Sigmoid colon (tissue), 4 donors: ENCODE results near the gene ELAVL2.

Experiments
- CTCF ChIP-seq, 4 experiments: fragments of 450-650 bp in 3 of 4; fragments of 200-600 bp in 1 of 4; IDR thresholded peaks; one replicate each; pipeline ENCODE4 v1.5.1; 2016 to 2019; ENCODE audit warnings: antibody characterized with exemption in 4 of 4, mild to moderate bottlenecking in 3 of 4, moderate library complexity in 2 of 4
- POLR2A ChIP-seq, 2 donors: fragments of 450-650 bp; IDR thresholded peaks; one replicate each; pipeline ENCODE4 v1.6.1; 2016; ENCODE audit warnings: antibody characterized with exemption in 2 of 2, mild to moderate bottlenecking in 2 of 2, moderate library complexity in 2 of 2
- POLR2AphosphoS5 ChIP-seq, 4 donors: sonication (generic); formaldehyde crosslinking; IDR thresholded peaks; one replicate each; pipeline ENCODE4 v1.6.1; 2017; ENCODE audit warnings: antibody characterized with exemption in 4 of 4

GRCh38 chr9:23702311-23702922 is 123.6 kb downstream of the ELAVL2 start:
- no peak for TF ChIP-seq CTCF (IDR thresholded peaks at IDR 0.05)
- no peak for TF ChIP-seq POLR2A (IDR thresholded peaks at IDR 0.05)
- TF ChIP-seq POLR2AphosphoS5 (IDR thresholded peaks at IDR 0.05), result no peak
